Uterus (tissue), 4 donors: ENCODE results near the gene MYH3. TPM values are rescaled to one million over a fixed set of nuclear protein-coding genes. Genes with fewer than 3 reads are reported as not detected.

ENCODE experiments used
- DNase-seq, 2 donors: peaks; one replicate each; pipeline ENCODE4 v3.0.0-alpha.2; 2019 to 2020
- H3K27ac ChIP-seq, 2 donors: fragments of 200-600 bp; sonication (generic); 1 replicate in 1 of 2; 2 replicates in 1 of 2; pipeline ENCODE4 v1.5.1; 2016 to 2018
- H3K27me3 ChIP-seq, 2 donors: fragments of 200-600 bp; sonication (generic); one replicate each; pipeline ENCODE4 v1.5.1; 2018 to 2019; ENCODE audit warnings: control low read depth in 1 of 2
- H3K36me3 ChIP-seq, 2 donors: fragments of 200-600 bp; sonication (generic); one replicate each; pipeline ENCODE4 v1.5.1; 2019; ENCODE audit warnings: control low read depth in 1 of 2
- H3K4me1 ChIP-seq, 2 donors: fragments of 200-600 bp; sonication (generic); one replicate each; pipeline ENCODE4 v1.5.1; 2018 to 2019; ENCODE audit warnings: control low read depth in 1 of 2
- H3K4me3 ChIP-seq, 2 donors: fragments of 200-600 bp; sonication (generic); 1 replicate in 1 of 2; 2 replicates in 1 of 2; pipeline ENCODE4 v1.5.1; 2018 to 2019; ENCODE audit warnings: mild to moderate bottlenecking in 1 of 2
- H3K9me3 ChIP-seq, 2 donors: fragments of 200-600 bp; sonication (generic); one replicate each; pipeline ENCODE4 v1.5.1; 2019; ENCODE audit warnings: control low read depth in 1 of 2
- POLR2A ChIP-seq, 2 donors: fragments of 450-650 bp; IDR thresholded peaks; one replicate each; pipeline ENCODE4 v1.6.1; 2016; ENCODE audit warnings: antibody characterized with exemption in 2 of 2, mild to moderate bottlenecking in 1 of 2, moderate library complexity in 1 of 2
- intact Hi-C: fragments of 100-400 bp; cut with DNase I; formaldehyde crosslinking; loops from one replicate; pipeline ENCODE4 v1.15.1; 2023; ENCODE audit warnings: low total_unique reads
- total RNA-seq, 4 donors: library from RNA; depleted of rRNA in 3 of 4; stranded (reverse); fragments of >200 nt in 3 of 4; gene quantifications; one replicate each; pipeline versions ENCODE4 v1.1.0 to v1.2.4, GENCODE V29; 2014 to 2023
- TF ChIP-seq, protein P1 (sequence below), 4 experiments: fragments of 200-600 bp in 2 of 4; fragments of 450-650 bp in 2 of 4; sonication (generic) in 2 of 4; IDR thresholded peaks; one replicate each; pipeline ENCODE4 v1.5.1; 2016 to 2019; ENCODE audit warnings: antibody characterized with exemption in 4 of 4, mild to moderate bottlenecking in 2 of 4, moderate library complexity in 1 of 4
- donor health status: DM: yes; HTN: yes; CAD: no.

The MYH3 gene
- total RNA-seq, 4 donors from 2014 or later = under 0.01 to 11.9 (median 3.1) TPM

DNA sequence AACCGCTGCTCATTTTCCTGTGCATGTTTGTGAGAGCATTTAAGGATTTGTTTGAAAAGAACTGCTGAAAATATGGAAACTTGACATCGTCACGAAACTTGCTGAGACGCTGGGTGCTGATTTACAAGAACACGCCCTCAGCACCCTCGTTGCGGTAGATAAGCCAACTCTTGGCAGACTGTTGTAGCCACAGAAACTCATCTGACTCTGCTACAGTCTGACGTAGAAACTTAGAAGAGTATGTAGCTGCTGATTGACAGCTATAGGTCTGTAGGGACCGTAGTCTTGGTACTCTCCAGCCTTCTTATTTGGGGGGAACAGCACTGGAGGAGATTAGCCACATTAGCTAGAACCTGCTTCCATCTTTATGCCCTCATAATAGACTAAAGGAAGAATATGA is 71.6 kb downstream of the MYH3 start:
- Histone ChIP-seq H3K36me3 (no peaks in the 10 kb centered on the region), H3K27me3 (no peaks in the 10 kb centered on the region), H3K4me3 (no peak overlapping the region), H3K9me3 (no peaks in the 10 kb centered on the region), H3K27ac (no peak overlapping the region), H3K4me1 (no peaks in the 10 kb centered on the region)
- TF ChIP-seq POLR2A (IDR thresholded peaks at IDR 0.05) = no peak
- TF ChIP-seq, protein P1, sequence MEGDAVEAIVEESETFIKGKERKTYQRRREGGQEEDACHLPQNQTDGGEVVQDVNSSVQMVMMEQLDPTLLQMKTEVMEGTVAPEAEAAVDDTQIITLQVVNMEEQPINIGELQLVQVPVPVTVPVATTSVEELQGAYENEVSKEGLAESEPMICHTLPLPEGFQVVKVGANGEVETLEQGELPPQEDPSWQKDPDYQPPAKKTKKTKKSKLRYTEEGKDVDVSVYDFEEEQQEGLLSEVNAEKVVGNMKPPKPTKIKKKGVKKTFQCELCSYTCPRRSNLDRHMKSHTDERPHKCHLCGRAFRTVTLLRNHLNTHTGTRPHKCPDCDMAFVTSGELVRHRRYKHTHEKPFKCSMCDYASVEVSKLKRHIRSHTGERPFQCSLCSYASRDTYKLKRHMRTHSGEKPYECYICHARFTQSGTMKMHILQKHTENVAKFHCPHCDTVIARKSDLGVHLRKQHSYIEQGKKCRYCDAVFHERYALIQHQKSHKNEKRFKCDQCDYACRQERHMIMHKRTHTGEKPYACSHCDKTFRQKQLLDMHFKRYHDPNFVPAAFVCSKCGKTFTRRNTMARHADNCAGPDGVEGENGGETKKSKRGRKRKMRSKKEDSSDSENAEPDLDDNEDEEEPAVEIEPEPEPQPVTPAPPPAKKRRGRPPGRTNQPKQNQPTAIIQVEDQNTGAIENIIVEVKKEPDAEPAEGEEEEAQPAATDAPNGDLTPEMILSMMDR (IDR thresholded peaks at IDR 0.05) = no peak
- no peak for DNase-seq
- intact Hi-C loops = no loop called here

DNA sequence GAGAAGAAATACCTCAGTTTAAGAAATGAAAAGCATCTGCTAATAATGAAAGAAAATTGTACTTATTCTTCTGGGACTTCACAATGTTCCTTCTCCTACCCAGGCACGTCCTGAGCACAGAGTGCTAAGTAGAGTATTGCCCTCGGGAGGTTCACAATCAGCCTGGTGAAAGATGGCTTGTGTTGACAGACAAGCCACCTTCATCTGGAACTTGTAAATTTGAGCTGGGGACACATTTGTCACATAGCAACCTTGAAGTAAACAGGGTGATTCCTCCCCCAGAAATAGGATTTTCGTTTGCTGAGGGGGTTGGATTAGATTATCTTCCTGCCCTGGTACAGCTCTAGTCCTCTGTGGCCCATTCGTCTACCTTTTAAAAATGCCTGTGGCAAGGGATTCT is 73.3 kb downstream of the MYH3 start:
- Histone ChIP-seq H3K4me1 (no peaks in the 10 kb centered on the region), H3K9me3 (no peaks in the 10 kb centered on the region), H3K4me3 (no peak overlapping the region), H3K27ac (no peak overlapping the region), H3K27me3 (no peaks in the 10 kb centered on the region), H3K36me3 (no peaks in the 10 kb centered on the region)
- TF ChIP-seq POLR2A (IDR thresholded peaks at IDR 0.05) = no peak
- TF ChIP-seq, protein P1 (IDR thresholded peaks at IDR 0.05) = no peak
- DNase-seq = no peak
- intact Hi-C loops = no loop called here

DNA sequence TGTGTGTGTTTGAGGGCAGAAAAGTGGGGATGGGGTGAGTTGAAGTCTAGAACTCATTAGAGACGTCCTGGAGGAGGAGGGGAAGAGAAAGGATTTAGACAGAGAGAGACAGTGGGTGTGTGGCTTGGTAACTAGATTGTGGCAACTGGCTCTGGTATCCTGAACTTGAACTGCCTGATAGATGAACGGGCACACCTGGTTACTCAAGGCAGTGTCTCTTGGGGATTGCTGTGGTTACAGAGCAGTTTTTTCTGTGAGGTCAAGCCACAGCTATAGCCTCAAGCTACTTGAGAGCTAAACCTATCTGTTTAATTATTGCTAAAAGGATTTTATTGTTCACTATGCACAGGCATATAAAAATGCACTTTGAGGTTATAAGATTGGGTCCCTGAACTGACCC is 77.8 kb downstream of the MYH3 start:
- no peaks in the 10 kb centered on the region for H3K4me1 ChIP-seq
- no peak overlapping the region for H3K4me3 ChIP-seq
- DNase-seq = no peak
- H3K27me3 ChIP-seq = no peaks in the 10 kb centered on the region
- H3K27ac ChIP-seq = no peak overlapping the region
- H3K36me3 ChIP-seq = no peaks in the 10 kb centered on the region
- TF ChIP-seq, protein P1 (IDR thresholded peaks at IDR 0.05) = no peak
- TF ChIP-seq POLR2A (IDR thresholded peaks at IDR 0.05) = no peak
- H3K9me3 ChIP-seq = no peaks in the 10 kb centered on the region
- intact Hi-C loops = no loop called here

Other genes with a start within 250 kb of the MYH3 start
- gene MYH8, start 235.4 kb downstream of the MYH3 start, total RNA-seq = not detected
- gene MYH4, start 187.8 kb downstream of the MYH3 start, total RNA-seq = not detected
- under 1 TPM in 1 of 4 donors, not detected in 3; under 0.01 TPM for gene MYH1, start 138.8 kb downstream of the MYH3 start, total RNA-seq
- gene MYH2, start 107.7 kb downstream of the MYH3 start, total RNA-seq = 1 to 10 TPM in 1 of 4 donors, under 1 TPM in 1, not detected in 2; 0.35 to 2.0 TPM
- 10 to 100 TPM in 2 of 4 donors, 1 to 10 TPM in 2; 7.4 to 27.0 (median 16.3) TPM for gene SCO1, start 40.2 kb upstream of the MYH3 start, total RNA-seq
- gene ADPRM, start 40.3 kb upstream of the MYH3 start, total RNA-seq = 10 to 100 TPM; 14.0 to 32.6 (median 17.8) TPM
- gene TMEM220, start 72.7 kb upstream of the MYH3 start, total RNA-seq = 10 to 100 TPM in 1 of 4 donors, 1 to 10 TPM in 2, under 1 TPM in 1; 0.59 to 20.1 (median 5.2) TPM
- not detected for gene TMEM238L, start 146.8 kb upstream of the MYH3 start, total RNA-seq
- gene PIRT, start 180.8 kb upstream of the MYH3 start, total RNA-seq = under 1 TPM in 1 of 4 donors, not detected in 3; 0.97 TPM